HG02588 (cell line): ENCODE data around the gene ZP3.
"Not testable (repeated sequence)": the region's sequence is repeated elsewhere in the genome, so short reads cannot be mapped to it uniquely, and the experiment has no call there.

ENCODE experiments used
- ATAC-seq: cut with Tn5 transposase; IDR thresholded peaks from one replicate; pipeline ENCODE4 v1.9.1; 2021; ENCODE audit warnings: mild to moderate bottlenecking, moderate library complexity; ENCODE audit not compliant: unreplicated experiment

Gene ZP3

GRCh38 chr7:76403780-76404494 lies 20.8 kb upstream of the ZP3 start:
- ATAC-seq = no peak

- ATAC-seq = no peak
Measured at GRCh38 chr7:76405738-76406137, 19.0 kb upstream of the ZP3 start.

GRCh38 chr7:76407718-76408117 lies 17.0 kb upstream of the ZP3 start:
- ATAC-seq = no peak

GRCh38 chr7:76408121-76408560 lies 16.6 kb upstream of the ZP3 start:
- ATAC-seq = no peak

GRCh38 chr7:76409537-76409936 lies 15.2 kb upstream of the ZP3 start, which contains the start of gene SSC4D:
Gene SSC4D (minus strand): TSS chr7:76409697. CDS start chr7:76404439, 5,258 bp downstream.
- ATAC-seq = no peak

GRCh38 chr7:76411626-76412025 lies 13.1 kb upstream of the ZP3 start:
- no peak for ATAC-seq

- no peak for ATAC-seq
Measured at GRCh38 chr7:76412249-76412648, 12.5 kb upstream of the ZP3 start.

- ATAC-seq = not testable (repeated sequence)
Measured at GRCh38 chr7:76417654-76418310, 7.0 kb upstream of the ZP3 start.

GRCh38 chr7:76421097-76421496 lies 3.7 kb upstream of the ZP3 start:
- ATAC-seq = not testable (repeated sequence)

- no peak for ATAC-seq
Measured at GRCh38 chr7:76423666-76424412, 911 bp upstream of the ZP3 start.

- no peak for ATAC-seq
Measured at GRCh38 chr7:76425156-76425555, 406 bp downstream of the ZP3 start.

- ATAC-seq = not testable (repeated sequence)
Measured at GRCh38 chr7:76425558-76425957, 808 bp downstream of the ZP3 start.

- ATAC-seq = no peak
Measured at GRCh38 chr7:76426246-76426645, 1.5 kb downstream of the ZP3 start.

- ATAC-seq = no peak
Measured at GRCh38 chr7:76427635-76428034, 2.9 kb downstream of the ZP3 start.

GRCh38 chr7:76428149-76428823 lies 3.5 kb downstream of the ZP3 start:
- no peak for ATAC-seq

- no peak for ATAC-seq
Measured at GRCh38 chr7:76428868-76429805, 4.4 kb downstream of the ZP3 start.

- ATAC-seq = no peak
Measured at GRCh38 chr7:76430211-76430610, 5.5 kb downstream of the ZP3 start.

GRCh38 chr7:76430836-76431235 lies 6.1 kb downstream of the ZP3 start:
- no peak for ATAC-seq

GRCh38 chr7:76437873-76438272 lies 13.1 kb downstream of the ZP3 start:
- peak; percentile 56 for ATAC-seq
